ENCODE measurements around the gene ZFP1. TPM values are rescaled to one million over a fixed set of nuclear protein-coding genes. Genes with fewer than 3 reads are reported as not detected.

Gene ZFP1
- polyA plus RNA-seq, 4 donors = 21.7 to 25.9 (median 23.1) TPM

DNA sequence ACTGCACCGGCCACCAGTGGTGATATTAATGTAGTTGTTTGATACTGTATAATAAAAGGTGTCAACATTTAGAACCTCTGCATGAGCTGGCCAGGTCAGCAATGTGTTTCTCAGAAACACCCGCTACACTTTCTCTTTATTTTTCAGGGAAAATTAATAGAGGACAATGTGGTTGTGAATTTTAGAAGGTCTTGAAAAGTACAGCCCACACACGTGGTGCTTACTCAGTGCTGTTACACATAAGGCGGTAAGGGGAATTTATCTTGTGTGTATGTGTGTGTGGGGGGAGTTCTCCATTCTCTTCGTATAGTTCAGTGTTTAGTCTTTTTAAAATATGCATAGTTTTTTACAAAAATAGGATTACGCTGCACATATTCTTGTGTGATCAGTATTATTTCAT is 4.4 kb upstream of the ZFP1 start:
- no peak for DNase-seq (ENCODE audit: low read depth in 4 of 4, low spot score in 2 of 4)

DNA sequence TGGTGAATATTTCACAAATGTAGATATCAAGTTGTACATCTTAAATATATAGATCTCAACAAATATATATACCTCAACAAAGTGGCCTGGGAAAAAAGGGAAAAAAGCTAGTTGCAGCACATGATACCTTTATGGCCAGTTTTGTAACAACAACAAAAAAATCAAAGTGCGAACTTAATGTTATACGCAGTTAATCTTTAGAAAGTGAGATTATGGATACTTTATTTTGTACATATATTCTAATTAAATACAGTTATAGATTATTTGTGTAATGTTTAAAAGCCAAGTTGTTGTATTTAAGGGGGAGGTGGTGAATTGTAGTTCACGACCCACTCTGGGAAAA is 385 bp upstream of the ZFP1 start:
- no peak for DNase-seq (ENCODE audit: low read depth in 4 of 4, low spot score in 2 of 4)

DNA sequence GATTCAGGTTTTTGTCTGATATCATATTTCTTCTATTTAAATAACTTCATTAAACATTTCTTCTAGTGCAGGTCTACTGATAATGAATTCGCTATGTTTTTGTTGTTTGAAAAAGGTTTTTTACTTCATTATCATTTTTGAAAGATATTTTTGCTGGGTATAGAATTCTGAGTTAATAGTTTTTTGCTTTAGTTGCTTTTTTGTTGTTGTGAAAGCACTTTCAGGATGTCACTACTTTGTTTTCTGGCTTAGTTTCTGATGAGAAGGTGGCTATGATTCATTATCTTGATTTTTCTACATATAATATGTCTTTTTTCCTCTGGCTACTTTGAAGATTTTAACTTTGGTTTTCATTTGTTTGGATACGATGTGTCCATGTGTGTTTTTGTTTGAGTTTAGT is 3.5 kb downstream of the ZFP1 start:
- DNase-seq (ENCODE audit: low read depth in 4 of 4, low spot score in 2 of 4) = no peak

DNA sequence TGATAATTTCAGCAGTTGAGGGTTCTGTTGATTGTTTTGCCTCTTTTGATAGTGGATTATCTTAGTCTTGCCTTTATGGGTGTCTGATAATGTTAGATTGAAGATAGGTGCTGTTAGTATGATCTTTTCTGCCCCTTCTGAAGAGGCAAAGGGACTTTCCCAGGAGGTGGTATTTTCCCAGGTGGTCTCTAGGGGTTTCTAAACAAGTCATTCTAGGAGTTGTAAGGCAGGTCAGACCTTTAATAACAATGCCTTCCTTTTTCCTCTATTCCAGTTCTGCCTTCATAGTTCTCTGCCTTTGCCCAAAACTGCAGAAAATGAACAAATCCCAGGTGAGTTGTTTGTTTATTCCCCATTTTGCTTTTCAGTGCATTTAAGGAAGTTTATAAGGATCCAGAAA is 4.3 kb downstream of the ZFP1 start:
- no peak for DNase-seq (ENCODE audit: low read depth in 4 of 4, low spot score in 2 of 4)

DNA sequence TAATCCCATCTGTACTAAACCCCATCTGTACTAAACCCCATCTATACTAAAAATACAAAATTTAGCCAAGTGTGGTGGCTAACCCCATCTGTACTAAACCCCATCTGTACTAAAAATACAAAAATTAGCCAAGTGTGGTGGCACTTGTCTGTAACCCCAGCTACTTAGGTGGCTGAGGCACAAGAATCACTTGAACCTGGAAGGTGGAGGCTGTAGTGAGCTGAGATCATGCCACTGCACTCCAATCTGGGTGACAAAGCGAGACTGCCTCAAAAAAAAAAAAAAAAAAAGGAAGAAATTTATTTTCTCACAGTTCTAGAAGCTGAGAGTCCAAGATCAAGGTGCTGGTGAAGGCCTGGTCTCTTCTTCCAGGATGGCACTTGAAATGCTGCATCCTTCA is 12.1 kb downstream of the ZFP1 start:
- DNase-seq (ENCODE audit: low read depth in 4 of 4, low spot score in 2 of 4) = no peak

DNA sequence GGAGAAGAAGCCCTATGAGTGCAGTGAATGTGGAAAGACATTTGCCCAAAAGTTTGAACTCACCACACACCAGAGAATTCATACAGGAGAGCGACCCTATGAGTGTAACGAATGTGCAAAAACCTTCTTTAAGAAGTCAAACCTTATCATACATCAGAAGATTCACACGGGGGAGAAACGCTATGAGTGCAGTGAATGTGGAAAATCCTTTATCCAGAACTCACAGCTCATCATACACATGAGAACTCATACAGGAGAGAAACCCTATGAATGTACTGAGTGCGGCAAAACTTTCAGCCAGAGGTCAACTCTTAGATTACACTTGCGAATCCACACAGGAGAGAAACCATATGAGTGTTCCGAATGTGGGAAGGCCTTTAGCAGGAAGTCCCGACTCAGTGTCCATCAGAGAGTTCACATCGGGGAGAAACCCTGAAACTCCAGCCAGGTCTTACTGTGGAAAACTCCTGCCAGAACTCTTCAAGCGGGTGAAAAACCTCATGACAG is 21.6 kb downstream of the ZFP1 start:
- DNase-seq (ENCODE audit: low read depth in 4 of 4, low spot score in 2 of 4) = no peak

DNA sequence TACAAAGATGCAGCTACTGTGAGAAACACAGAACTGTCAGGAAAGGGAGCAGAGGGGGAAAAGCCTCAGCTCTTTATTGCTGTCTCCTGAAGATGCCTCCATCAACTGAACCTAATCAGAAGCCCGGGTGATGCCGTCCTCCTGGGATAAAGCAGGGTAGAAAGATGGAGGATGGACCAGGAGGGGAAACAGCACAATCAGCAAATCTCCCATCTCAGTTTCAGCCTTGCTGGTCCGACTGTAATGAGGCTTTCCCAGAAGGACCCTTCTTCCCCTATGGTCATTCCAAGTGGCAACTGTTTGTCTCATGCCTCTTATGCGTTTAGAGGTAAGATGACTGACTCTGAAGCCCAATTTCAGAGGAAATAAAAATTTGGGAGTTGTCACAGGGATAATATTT is 24.3 kb downstream of the ZFP1 start:
- DNase-seq (ENCODE audit: low read depth in 4 of 4, low spot score in 2 of 4) = no peak

DNA sequence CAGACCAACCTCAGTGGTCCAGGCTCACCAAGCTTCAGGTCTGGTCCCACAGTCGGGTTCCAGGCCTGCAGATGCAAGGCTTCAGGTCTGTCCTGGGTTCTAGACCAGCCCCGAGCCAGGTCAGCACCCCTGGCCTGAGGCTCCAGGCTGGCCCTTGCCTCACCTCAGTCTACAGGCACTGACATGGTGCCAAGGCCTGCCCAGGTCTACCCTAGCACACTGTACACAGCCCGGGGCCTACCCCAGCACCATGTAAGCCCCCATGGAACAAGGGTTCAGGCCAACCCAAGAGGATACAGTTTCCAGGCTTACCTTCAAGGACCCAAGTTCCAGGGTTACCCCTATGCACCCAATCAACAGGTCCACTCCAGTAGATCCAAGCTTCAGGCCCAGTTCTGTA is 26.8 kb downstream of the ZFP1 start:
- DNase-seq (ENCODE audit: low read depth in 4 of 4, low spot score in 2 of 4) = no peak

DNA sequence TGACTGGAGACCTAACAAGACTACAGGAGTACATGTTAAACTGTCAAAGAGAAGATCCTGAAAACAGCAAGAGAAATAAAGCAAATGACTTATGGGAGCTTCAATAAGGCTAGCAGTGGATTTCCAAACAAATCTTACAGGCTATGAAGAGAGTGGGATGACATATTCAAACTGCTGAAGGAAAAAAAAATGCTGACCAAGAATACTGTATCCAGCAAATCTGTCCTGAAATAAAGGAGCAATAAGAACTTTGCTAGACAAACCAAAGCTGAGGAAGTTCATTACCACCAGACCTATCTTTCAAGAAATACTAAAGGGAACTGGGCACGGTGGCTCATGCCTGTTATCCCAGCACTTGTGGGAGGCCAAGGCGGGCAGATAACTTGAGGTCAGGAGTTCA is 28.6 kb downstream of the ZFP1 start:
- no peak for DNase-seq (ENCODE audit: low read depth in 4 of 4, low spot score in 2 of 4)

DNA sequence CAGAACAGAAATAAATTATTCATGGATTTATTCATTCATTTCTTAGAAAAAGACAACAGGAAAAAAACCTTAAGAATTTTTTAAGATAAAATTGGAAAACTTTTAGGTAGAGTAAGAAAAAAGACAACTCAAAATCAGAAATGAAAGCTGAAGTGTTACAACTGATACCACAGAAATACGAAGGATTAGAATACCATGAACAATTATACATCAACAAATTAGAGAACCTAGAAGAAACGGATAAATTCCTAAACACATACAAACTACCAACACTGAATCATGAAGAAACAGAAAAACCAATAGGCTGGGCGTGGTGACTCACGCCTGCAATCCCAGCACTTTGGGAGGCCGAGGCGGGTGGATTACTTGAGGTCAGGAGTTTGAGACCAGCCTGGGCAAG is 30.9 kb downstream of the ZFP1 start:
- no peak for DNase-seq (ENCODE audit: low read depth in 4 of 4, low spot score in 2 of 4)

DNA sequence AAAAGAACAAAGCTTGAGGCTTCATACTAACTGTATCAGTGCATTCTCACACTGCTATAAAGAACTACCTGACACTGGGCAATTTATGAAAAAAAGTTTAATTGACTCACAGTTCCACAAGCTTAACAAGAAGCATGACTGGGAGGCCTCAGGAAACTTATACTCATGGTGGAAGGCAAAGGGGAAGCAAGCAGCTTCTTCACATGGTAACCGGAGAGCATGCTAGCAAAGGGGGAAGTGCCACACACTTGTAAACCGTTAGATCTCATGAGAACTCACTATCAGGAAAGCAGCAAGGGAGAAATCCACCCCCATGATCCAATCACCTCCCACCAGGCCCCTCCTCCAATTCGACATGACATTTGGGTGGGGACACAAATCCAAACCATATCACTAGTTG is 33.3 kb downstream of the ZFP1 start:
- no peak for DNase-seq (ENCODE audit: low read depth in 4 of 4, low spot score in 2 of 4)

DNA sequence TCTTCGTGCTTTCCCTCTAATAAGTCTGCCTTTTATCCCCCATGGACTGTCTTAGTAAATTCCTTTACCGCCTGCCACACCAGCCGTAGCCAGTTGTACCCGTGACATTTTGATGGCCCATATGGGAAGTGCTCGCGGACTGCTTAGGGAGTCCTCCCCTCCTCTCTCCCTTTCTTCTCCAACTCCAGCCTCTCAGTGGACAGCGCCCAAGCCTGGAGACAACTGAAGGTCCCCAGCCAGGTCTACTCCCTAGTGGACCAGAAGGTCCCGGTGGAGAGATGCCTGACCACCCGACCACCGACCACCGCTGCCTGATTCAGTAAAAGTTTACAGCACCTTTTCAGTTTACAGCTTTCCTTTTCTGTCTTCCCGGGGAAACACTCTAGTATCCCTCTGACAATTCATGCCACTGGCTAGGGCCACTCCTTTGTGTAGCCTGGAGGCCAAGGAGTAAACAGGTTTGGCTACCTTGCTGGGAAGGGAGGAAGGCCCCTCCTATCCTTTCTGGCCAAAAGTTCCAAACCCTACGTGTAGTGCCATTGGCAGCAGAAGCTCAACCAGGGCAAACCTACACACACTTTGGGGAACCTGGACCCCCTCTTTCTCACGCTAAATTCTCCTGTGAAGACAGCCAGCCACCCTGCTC is 40.6 kb downstream of the ZFP1 start:
- DNase-seq (ENCODE audit: low read depth in 4 of 4, low spot score in 2 of 4) = no peak

DNA sequence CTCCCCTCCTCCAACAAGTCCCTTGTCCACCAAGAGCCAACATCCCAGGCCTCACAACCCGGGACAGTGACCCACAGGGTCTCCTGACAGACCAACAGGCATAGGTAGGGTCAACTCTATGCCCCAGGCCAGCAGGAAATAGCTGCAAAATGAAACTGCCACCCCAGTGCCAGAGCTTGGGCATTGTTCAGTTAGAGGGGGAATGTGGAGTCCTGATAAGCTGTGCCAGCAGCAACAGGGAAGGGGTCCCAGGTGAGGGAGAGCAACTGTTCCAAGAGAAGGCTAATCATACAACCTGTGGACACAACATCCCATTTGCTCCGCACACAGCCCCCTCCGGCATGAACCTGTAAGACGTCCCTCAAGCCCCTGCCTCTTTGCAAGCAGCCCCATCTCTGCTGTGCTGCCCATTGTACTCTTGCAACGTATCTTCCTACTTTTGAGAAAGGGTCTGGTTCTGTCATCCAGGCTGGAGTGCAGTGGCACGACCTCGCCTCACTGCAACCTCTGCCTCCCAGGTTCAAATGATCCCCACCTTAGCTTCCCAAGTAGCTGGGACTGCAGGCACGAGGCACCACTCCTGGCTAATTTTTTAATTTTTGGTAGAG is 41.4 kb downstream of the ZFP1 start:
- no peak for DNase-seq (ENCODE audit: low read depth in 4 of 4, low spot score in 2 of 4)

DNA sequence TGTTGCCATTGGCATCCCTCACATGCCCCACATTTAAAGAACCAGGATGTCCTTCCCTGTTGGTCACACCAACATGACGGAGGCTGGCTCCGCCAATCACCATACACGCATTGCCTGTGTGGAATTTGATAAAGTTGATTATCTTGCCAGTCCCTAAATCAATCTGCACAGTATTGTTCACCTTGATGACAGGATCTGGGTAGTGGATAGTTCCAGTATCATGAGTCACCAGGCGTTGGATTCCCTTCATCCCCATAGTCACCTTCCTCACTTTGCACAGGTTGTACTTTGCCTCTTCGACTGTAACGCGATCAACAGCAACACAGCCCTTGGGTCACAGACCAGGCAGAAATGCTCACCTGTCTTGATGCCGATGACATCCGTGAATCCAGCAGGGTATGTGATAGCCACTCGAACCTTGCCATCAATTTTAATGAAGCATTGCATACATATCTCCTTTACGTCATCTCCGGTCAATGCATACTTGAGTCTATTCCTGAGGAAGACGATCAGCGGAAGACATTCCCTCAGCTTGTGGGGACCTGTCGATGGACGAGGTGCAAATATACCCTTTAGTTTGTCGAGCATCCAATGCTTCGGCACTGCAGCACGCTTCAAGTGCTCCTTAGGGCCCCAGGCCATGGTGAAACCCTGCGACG is 44.4 kb downstream of the ZFP1 start:
- DNase-seq (ENCODE audit: low read depth in 4 of 4, low spot score in 2 of 4) = no peak

DNA sequence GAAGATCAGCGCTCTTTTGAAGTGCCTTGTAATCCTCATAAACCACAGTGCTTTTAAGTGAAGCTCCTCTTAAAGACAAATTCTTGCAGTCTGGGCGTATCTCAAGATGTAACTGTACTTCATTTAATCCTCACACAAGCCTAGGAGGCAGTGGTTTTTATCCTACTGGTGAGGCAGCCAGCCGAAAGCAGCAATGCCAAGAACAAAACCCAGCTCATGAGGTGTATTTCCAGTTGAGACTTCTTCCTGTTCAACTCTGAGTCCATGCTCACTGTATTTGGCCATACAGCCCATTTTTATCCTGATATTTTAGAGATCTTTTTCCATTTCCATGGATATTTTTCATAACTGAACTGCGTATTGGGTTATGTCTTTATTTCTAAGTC is 44.9 kb downstream of the ZFP1 start:
- DNase-seq (ENCODE audit: low read depth in 4 of 4, low spot score in 2 of 4) = no peak

DNA sequence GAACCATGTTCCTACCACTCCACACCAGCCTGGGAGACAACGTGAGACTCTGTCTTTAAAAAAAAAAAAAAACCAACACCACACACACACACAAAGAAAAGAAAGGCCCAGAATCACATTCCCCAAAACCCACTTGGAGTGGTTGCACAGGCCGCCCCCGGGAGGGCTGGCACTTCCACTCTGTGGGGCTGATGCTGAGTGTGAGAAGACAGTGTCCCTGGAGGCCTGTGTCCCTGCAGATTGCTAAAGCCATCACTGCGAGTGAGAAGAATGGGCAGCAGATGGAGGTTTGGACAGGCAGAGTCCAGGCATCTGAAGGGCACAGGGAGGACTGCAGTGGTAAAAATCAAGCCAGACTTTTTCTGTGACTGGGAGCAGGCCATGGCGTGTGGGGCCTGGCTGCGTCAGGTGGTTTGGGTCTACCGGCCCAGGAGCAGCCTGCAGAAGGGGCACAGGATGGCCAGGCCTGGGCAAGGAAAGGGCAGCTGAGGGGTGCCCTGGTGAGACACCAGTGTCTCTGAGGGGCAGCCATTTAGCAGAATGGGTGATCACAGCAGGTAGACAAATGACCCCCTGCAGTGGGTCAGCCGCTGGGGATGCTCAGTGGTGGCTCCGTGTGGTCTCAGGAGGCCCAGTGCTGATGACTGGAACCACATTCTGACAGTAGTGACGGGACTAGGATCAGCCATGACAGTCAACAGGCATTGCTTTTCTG is 45.6 kb downstream of the ZFP1 start:
- no peak for DNase-seq (ENCODE audit: low read depth in 4 of 4, low spot score in 2 of 4)

DNA sequence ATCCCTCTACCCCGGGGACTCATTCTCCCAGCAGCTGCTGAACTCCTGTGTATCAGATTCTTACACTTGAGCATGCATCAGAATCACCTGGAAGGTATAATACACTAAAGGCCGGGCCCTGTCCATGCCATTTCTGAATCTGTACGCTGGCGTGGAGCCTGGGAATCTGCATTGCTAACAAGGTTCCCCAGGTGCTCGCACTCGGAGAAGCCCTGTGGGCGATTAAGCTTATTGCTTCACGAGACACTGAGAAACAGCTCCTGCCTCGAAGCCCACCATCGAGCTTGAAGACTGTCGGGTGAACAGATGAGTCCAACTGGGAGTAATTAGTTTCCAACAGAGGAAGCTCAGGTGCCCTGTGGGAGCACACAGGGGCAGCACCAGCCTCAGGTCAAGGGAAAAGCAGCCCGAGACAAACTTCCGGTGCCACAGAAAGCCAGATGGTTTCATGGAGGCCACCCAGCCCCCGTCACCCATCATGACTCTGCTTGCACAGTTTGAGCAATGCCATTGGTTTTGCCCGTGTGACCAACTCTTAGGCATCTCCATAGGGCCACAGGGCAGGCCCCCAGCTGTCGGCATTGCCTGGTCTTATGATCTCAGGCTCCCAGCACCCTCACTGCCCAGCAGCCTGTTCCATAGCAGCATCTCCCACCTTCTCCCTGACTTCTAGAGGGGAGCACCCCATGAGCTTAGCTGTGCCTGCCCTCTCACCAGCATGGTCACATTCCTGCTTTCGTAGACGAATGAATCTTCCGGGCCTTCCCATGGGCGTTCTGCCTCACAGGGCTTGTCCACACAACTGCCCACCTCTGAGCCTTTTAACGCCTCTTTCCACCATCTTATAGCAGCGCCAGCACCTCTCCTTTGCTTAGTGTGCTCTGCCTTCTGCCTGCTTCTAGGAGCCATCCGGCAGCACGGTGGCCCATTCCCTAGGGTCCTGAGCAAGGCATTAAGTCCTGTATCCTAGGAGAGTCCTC is 47.8 kb downstream of the ZFP1 start:
- no peak for DNase-seq (ENCODE audit: low read depth in 4 of 4, low spot score in 2 of 4)

DNA sequence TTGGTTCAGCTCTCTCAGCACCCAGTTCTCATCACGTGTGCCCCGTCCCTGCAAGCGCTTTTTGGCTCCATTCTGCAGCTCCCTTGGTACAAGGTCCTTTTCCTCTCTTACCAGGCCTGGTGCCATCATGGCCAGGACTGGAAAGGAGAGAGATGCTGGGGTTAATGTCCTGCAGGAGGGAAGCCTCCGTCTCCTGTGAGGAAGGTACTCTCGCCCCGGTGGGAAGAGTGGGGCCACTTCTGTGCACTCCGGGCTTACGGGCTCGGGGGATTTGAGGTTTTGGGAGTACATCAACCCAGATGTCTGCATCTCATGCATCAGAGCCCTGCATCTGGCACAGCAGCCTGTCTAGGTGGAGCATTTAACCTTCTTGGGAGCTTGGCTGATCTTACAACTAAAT is 48.5 kb downstream of the ZFP1 start:
- DNase-seq (ENCODE audit: low read depth in 4 of 4, low spot score in 2 of 4) = no peak

DNA sequence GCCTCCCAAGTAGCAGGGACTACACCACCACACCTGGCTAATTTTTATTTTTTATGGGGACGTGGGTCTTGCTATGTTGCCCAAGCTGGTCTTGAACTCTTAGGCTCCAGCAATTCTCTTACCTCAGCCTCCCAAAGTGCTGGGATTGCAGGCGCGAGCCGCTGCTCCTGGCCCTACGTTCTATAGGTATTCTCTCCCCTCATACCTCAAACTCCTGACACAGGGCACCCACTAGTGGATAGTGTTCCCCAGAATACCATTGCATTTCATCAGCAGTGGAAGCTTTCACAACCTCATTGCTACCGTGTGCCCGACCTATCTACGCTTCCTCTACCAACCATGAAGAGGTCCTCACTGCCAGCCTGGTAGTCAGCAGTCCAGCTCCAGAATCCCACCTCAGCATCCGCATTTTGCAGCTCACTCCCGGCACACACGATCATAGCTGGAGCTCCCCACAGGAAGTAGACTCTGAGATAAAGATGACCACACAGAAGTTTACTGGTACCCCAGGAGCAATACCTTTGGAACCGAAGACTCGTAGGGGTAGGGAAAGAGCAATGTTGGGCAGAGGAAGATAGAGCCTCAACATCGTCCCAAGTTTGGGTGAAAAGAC is 49.3 kb downstream of the ZFP1 start:
- DNase-seq (ENCODE audit: low read depth in 4 of 4, low spot score in 2 of 4) = no peak

DNA sequence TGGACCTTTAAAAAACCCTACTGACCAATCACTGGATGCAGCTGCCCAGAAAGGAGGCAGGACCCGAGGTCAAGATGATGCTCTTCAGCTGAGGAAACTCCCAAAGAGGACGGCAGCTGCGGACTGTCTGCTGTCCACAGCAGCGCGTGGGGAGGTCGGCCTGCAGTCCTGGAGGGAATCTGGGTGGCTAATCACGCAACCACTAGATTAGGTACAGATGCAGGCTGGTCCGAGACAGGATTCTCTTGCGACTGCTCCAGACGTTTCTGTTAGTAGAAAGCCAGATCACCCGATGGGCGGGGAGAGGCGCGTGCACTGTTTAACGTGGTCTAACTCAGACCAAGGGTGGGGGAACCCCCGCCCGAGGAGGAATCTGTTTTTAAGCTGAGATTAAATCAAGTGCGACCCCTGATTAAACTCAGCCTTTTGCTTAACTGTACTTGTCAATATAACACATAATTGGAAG is 49.8 kb downstream of the ZFP1 start:
- no peak for DNase-seq (ENCODE audit: low read depth in 4 of 4, low spot score in 2 of 4)
